Measurements from ENCODE around the gene IL17A.

DNA sequence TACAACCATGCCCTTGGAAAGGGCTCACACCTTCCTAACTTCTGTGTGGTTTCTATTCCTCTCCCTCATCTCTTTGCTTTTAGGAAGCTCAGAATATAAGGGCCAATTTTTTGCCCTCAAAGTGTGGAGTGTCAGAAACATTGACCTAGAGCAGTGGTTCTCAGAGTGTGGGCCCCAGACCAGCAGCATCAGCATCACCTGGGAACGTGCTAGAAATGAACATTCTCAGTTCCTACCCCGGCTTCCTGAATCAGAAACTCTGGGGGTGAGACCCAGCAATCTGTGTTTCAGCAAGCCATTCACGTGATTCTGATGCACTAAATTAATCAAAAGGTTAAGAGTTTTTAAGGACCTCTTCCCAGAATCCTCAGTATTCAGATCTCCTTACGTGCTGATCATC, 47.9 kb upstream of the IL17A start:
- TF ChIP-seq, protein P1, sequence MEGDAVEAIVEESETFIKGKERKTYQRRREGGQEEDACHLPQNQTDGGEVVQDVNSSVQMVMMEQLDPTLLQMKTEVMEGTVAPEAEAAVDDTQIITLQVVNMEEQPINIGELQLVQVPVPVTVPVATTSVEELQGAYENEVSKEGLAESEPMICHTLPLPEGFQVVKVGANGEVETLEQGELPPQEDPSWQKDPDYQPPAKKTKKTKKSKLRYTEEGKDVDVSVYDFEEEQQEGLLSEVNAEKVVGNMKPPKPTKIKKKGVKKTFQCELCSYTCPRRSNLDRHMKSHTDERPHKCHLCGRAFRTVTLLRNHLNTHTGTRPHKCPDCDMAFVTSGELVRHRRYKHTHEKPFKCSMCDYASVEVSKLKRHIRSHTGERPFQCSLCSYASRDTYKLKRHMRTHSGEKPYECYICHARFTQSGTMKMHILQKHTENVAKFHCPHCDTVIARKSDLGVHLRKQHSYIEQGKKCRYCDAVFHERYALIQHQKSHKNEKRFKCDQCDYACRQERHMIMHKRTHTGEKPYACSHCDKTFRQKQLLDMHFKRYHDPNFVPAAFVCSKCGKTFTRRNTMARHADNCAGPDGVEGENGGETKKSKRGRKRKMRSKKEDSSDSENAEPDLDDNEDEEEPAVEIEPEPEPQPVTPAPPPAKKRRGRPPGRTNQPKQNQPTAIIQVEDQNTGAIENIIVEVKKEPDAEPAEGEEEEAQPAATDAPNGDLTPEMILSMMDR (IDR thresholded peaks at IDR 0.05) = no peak
- no peak for TF ChIP-seq POLR2A (IDR thresholded peaks at IDR 0.05)

Measured in lower leg skin (tissue), 3 donors.